ENCODE measurements around the gene GALNT13. TPM values are rescaled to one million over a fixed set of nuclear protein-coding genes. Genes with fewer than 3 reads are reported as not detected.
A peak's percentile ranks its signal among the peaks of the same experiment; 100 is the strongest.

The GALNT13 gene
- total RNA-seq, 1 donor from 2014 or later, result 9.4 TPM

DNA sequence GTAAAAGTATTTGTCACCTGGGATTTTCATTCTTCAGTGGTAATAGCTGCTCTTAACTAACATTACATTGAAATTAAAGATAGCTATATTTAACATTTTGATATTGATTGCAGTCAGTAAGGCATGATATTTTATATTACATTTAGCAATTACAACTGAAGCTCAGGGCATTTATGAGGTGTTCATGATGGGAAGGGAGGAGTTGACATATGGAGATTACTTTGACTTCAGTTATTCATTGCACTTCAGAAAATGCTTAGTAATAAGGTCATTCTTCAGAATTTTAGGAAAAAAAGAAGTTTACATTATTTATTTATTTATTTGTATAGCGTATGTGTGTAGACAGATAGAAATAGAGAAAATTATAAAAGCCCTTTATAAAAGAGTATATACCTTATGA lies 352.0 kb downstream of the GALNT13 start:
- no peak for DNase-seq (ENCODE audit: low spot score)

GRCh38 chr2:154226931-154227330 lies 355.2 kb downstream of the GALNT13 start:
- DNase-seq (ENCODE audit: low spot score), result no peak

- DNase-seq (ENCODE audit: low spot score), result no peak
These were observed 357.0 kb downstream of the GALNT13 start for GRCh38 chr2:154228566-154229280.

- DNase-seq (ENCODE audit: low spot score), result no peak
These were observed 358.2 kb downstream of the GALNT13 start for GRCh38 chr2:154229966-154230365.

DNA sequence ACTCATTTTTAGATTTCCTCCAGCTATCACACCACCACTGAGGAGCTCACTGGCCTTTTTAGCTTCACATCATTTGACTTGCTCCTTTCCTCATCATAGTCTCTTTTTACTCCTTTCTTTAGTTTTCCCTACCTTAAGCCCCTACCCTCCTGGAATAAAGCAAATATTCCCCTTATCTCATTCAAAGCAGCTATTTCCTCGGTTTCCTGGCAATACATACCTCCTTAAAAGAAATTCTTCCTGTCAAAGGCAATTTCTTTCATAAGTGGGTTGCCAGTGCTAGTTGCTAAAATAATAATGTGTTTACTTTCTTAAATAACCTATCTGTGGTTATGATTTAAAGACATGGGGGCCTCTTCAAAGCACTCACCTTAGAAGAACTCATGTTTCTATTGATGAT lies 359.3 kb downstream of the GALNT13 start:
- peak; percentile 17 for DNase-seq (ENCODE audit: low spot score)

DNA sequence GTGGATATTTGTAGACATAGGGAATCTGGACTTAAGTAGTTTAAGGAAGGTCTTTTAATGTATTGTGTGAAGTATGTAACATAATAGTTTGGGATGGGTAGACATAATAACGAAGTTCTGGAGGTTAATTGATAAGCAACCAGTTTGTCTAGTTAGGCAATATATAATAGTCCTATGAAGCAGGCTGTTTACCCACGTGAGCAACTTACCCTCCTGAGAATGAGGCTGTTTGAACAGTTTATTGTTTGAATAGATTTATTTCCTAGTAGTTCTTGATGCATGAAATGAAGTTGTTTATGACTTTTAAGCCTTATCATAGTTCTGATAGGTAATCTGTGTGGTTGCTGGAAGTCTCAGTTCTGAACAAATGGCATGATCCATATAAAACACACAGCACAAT lies 361.5 kb downstream of the GALNT13 start:
- DNase-seq (ENCODE audit: low spot score), result no peak

GRCh38 chr2:154238252-154238651 lies 366.5 kb downstream of the GALNT13 start:
- no peak for DNase-seq (ENCODE audit: low spot score)

DNA sequence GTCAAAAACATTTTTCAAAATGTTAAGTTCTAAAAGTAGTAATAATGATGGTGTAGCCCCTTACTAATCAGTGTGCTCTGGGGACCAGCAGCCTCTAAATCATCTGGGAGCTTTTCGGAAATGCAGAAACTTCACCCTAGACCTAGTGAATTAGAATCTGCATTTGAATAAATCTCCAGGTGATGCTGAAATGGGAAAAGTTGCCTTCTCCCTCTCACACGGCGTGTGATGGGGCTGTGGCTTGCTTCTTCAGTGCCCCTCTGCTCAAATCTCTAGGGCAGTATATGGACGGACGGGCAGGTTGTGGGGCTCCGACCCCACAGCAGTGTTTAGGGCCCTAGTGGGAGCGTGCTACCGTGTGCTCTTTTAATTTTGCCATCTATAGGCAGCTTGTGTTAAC lies 368.6 kb downstream of the GALNT13 start:
- DNase-seq (ENCODE audit: low spot score), result no peak

- DNase-seq (ENCODE audit: low spot score), result no peak
These were observed 369.2 kb downstream of the GALNT13 start for GRCh38 chr2:154240921-154241379.

DNA sequence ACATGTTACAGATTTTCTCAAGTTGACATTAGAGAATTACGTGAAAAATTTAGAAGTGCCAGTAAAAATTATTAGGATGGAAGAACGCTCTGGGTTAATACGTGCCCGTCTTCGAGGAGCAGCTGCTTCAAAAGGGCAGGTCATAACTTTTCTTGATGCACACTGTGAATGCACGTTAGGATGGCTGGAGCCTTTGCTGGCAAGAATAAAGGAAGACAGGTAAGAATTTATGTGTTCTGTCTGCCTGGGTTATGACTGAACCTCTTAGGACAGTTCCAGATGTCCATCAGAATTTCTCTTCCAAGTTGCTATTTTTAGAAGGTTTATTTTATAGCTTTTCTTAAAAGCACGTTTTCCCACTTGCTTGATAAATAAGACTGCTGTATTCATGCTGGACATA lies 371.0 kb downstream of the GALNT13 start:
- DNase-seq (ENCODE audit: low spot score), result no peak

- no peak for DNase-seq (ENCODE audit: low spot score)
These were observed 372.0 kb downstream of the GALNT13 start for GRCh38 chr2:154243685-154244084.

GRCh38 chr2:154244932-154245331 lies 373.2 kb downstream of the GALNT13 start:
- DNase-seq (ENCODE audit: low spot score), result no peak

- no peak for DNase-seq (ENCODE audit: low spot score)
These were observed 375.8 kb downstream of the GALNT13 start for GRCh38 chr2:154247503-154247902.

GRCh38 chr2:154256136-154256535 lies 384.4 kb downstream of the GALNT13 start:
- no peak for DNase-seq (ENCODE audit: low spot score)

GRCh38 chr2:154259030-154259429 lies 387.3 kb downstream of the GALNT13 start:
- no peak for DNase-seq (ENCODE audit: low spot score)

DNA sequence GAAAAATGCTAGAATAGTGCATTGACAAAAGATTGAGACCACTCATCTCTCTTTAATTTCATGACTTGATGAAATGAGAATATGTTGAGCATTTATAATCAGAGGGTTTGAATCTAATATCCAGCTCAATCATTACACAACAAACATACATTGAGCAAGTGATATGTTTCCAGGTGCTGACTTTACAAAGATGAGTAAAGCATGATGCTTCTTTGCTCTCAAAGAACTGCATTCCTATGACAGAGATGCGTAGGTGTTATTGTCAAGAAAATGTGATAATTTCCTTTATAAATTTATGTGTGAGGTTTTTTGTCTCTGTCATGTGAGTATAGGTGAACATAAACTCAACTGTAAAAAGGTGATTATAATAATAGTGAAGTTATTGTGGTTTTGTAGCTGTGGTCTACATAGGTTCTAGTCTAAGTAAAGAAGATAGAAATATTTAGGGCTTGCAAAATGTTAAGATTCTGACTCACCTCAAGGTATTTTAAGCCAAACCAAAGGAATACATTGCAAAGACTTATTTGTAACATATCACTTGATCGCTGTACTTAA lies 389.8 kb downstream of the GALNT13 start:
- no peak for DNase-seq (ENCODE audit: low spot score)

GRCh38 chr2:154263206-154263605 lies 391.5 kb downstream of the GALNT13 start:
- no peak for DNase-seq (ENCODE audit: low spot score)

DNA sequence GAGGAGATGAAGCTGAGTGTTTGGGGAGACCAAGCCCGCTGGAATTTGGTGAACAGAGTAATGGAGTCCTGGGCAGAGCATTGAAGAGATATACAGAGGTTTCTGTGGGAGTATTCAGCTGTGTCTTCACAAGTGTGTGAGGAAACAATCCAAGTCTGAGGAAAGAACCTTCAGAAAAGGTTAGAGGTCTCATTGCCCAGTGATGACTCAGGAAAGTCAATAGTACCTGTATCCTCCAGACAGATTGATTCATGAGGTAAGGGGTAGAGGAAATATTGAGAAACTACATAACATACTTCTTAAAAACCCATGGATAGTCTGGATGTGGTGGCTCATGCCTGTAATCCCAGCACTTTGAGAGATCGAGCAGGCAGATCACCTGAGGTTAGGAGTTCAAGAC lies 392.3 kb downstream of the GALNT13 start:
- DNase-seq (ENCODE audit: low spot score), result no peak

DNA sequence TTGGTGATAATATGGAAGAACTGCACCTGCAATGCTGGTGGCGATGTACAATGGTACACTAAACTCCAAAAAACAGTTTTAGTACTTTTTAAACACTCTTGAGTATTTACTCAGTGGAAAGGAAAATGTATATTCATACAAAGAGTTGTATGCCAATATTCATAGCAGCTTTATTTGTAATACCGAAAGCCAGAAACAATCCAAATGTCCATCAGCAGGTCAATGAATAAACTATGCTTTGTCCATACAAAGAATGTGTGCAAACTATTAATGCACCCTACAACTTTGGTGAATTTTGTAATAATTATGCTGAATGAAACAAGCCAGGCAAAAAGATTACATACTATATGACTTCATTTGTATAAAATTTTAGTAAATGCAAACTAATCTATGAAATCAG lies 396.3 kb downstream of the GALNT13 start:
- DNase-seq (ENCODE audit: low spot score), result no peak

GRCh38 chr2:154280543-154280942 lies 408.8 kb downstream of the GALNT13 start:
- DNase-seq (ENCODE audit: low spot score), result no peak

GRCh38 chr2:154289870-154290269 lies 418.1 kb downstream of the GALNT13 start:
- peak; percentile 4 for DNase-seq (ENCODE audit: low spot score)

DNA sequence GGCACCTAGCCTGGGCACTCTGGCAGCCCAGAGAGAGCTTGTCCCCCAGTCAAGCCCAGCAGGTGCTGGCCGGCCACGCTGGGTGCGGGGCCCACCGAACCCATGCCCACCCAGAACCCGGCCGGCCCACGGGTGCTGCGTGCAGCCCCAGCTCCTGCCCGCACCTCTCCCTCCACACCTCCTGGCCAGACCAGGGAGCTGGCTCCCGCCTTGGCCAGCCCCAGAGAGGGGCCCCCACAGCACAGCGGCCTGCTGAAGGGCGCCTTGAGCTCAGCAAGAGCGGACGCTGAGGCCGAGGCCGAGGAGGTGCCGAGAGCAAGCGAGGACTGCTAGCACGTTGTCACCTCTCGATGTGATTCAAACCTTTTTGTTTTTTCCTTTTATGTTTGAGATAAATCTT lies 419.8 kb downstream of the GALNT13 start:
- DNase-seq (ENCODE audit: low spot score), result no peak

GRCh38 chr2:154291927-154292326 lies 420.2 kb downstream of the GALNT13 start:
- no peak for DNase-seq (ENCODE audit: low spot score)

- no peak for DNase-seq (ENCODE audit: low spot score)
These were observed 422.1 kb downstream of the GALNT13 start for GRCh38 chr2:154293864-154294263.

All from umbilical cord (tissue), 2 donors.